Measurements from ENCODE around the gene RPL3.

RPL3 gene

DNA sequence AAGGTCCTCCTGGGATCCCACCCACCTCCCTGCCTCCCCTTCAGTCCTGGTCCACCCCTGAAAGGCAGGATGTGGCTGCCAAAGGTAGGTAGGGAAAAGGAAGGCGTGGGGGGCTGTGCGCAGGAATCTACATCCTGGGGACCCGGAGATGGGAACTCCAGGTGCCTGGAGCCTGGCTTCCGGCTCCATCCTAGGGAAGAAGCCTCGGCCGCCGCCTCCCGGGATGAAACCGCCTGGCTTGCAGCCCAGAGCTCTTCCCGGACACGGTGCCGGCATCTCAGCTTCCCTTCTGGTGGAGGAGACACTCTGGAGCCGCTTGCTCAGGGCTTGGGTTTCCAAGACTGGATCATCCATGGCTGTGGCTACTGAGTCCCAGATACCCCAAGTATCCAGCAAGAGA lies 41.4 kb downstream of the RPL3 start:
- no peak overlapping the region for H3K4me3 ChIP-seq (ENCODE audit: low read length)
- TF ChIP-seq ZNF274 (IDR thresholded peaks at IDR 0.05; ENCODE audit: low read depth, low read length), result no peak

DNA sequence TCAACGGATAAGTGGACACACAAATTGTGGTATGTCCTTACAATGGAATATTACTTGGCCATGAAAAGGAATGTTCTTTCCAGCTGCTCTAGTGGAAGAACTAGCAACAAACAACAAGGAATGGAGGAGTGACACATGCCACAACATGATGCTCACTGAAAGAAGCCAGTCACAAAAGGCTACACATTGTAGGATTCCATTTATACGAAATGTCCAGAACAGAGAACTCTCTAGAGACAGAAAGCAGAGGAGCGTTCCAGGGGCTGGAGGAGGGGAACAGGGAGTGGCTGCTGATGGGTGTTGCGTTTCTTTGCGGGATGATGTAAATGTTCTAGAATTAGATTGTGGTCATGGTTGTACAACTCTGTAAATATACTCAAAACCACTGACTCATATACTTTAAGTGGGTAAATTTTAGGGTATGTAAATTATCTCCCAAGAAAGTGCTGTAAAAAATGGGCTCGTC lies 42.2 kb downstream of the RPL3 start:
- no peak overlapping the region for H3K4me3 ChIP-seq (ENCODE audit: low read length)
- no peak for TF ChIP-seq ZNF274 (IDR thresholded peaks at IDR 0.05; ENCODE audit: low read depth, low read length)

DNA sequence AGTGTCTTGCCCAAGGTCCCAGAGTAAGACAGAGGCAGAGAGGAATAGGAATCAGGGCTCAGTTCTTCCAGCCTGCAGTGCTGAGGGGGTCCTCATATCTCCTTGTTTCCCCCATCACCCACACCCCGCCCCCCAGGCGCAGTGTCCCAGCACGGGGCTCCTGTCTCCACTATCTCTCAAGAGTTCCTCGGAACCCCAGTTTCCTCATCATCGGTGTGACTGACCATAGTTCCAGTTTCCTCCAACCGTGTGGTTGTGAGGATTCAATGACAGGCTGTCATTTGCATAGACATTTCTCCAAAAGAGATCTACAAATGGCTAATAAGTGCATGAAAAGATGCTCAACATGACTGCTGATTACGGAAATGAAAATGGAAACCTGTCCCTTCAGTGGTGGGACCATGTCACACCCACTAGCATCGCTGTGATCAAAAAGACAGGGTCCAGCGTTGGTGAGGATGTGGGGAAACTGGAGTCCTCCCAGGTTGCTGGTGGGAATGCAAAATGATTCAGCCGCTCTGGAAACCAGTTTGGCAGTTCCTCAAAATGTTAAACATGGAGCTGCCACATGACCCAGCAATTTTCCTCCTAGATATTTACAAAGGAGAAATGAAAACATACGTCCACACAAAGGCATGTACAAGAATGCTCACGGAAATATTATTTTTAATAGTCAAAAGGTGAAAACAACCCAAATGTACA lies 42.8 kb downstream of the RPL3 start:
- H3K4me3 ChIP-seq (ENCODE audit: low read length), result no peak overlapping the region
- no peak for TF ChIP-seq ZNF274 (IDR thresholded peaks at IDR 0.05; ENCODE audit: low read depth, low read length)

DNA sequence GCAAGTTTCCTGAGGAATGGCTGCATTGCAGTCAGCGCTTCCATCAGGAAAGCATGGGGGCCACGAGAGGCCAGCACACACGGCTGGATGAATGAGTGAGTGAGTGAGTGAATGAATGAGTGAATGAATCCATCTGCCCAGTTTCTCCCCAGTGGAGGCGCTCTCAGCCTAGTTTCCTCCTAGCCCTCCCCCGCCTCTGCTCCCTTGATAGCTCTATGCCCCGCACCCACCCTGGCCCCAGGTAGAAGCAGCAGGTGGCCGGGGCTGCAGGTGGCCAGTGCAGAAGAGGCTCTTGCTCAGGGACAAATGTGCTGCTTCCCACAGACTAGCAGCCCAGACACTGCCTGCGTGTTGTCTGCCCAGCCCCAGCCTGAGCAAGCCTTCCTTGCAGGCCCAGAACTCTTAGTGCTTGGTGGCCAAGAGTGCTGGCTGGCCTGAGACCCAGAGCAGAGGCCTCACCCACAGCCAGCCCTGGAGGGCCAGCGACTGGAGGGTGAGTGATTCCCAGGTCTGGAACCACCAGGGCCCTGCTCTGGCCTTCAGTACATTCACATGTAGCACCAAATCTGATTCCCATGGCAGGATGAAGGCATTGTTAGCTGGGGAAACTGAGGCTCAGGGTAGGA lies 43.5 kb downstream of the RPL3 start:
- TF ChIP-seq ZNF274 (IDR thresholded peaks at IDR 0.05; ENCODE audit: low read depth, low read length), result no peak
- no peak overlapping the region for H3K4me3 ChIP-seq (ENCODE audit: low read length)

DNA sequence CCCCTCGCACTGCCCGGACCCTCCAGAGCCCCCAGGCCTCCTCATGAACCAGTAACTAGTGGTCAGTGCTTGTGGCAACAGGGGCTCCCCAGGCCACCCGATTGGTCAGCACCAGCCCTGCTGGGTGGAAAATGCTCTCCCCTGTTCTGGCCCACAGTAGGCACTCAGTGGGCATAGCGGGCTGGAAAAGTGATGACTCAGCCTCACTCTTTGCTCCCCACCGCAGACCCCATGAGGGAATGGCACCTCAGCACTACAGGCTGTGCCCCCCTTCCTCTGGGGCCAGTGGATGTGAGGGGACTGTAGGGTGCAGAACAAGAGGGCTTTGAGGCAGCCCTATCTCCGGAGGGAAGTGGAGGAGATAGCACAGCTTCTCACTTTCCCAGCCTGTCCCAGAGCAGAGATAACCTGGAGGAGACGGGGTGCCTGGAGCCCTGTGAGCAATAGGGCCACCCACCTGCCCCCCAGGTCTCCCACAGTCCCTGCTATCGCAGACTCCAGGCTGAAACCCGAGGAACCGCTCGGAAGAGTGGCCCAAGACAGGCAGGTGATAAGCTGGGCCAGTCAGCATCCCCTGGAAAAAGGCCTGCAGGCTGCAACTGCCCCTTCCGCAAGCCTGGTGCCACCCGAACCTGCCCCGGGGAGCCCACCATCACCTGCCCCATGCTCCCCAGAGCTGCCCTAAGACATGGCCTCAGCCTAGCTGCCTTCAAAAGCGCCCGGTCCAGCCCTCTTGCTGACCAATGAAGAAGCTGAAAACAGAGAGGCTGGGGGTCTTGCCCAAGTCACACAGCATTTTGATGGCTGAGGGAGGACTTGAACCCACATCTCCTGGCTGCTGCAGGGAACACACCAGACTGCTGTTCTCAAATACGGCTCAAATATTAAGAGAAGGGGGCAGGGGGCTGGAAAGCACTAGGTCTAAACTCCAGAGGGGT lies 45.2 kb downstream of the RPL3 start:
- TF ChIP-seq ZNF274 (IDR thresholded peaks at IDR 0.05; ENCODE audit: low read depth, low read length), result no peak
- no peak overlapping the region for H3K4me3 ChIP-seq (ENCODE audit: low read length)

DNA sequence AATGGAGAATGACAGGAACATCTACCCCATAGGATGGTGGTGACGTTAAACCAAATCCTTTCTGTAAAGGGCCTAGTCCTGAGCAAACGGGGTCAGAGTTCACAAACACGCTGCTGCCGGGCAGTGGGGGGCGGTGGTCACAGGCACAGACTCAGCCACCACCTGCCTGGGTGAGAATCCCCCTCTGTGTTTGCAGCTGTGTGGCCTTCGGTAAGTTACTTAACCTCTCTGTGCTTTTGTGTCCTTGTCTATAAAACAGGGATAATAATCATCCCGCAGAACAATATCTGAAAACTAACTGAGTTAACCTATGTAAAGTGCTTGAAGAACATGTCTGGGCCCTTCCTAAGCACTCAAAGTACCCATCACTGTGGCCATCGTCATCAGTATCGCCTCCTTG lies 48.6 kb downstream of the RPL3 start:
- TF ChIP-seq ZNF274 (IDR thresholded peaks at IDR 0.05; ENCODE audit: low read depth, low read length), result no peak
- H3K4me3 ChIP-seq (ENCODE audit: low read length), result no peak overlapping the region

DNA sequence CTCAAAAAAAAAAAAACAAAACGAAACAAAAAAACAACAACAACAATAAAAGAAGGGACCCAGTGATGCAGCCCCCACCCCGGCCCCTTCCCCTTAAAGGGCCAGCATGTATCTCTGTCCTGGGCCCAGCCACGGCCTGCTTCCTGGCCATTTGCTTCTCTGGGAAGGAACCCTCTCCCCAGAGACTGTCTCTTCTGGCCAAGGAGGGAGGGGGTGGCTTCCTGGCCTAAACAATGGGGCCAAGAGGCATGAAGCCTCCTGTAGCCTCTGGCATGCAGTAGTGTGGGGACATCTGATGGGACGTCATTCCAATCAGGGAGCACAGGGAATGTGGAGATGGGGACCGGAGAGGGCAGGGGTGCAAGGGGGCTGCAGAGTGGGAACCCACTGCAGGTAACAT lies 49.1 kb downstream of the RPL3 start:
- H3K4me3 ChIP-seq (ENCODE audit: low read length), result no peak overlapping the region
- TF ChIP-seq ZNF274 (IDR thresholded peaks at IDR 0.05; ENCODE audit: low read depth, low read length), result no peak

DNA sequence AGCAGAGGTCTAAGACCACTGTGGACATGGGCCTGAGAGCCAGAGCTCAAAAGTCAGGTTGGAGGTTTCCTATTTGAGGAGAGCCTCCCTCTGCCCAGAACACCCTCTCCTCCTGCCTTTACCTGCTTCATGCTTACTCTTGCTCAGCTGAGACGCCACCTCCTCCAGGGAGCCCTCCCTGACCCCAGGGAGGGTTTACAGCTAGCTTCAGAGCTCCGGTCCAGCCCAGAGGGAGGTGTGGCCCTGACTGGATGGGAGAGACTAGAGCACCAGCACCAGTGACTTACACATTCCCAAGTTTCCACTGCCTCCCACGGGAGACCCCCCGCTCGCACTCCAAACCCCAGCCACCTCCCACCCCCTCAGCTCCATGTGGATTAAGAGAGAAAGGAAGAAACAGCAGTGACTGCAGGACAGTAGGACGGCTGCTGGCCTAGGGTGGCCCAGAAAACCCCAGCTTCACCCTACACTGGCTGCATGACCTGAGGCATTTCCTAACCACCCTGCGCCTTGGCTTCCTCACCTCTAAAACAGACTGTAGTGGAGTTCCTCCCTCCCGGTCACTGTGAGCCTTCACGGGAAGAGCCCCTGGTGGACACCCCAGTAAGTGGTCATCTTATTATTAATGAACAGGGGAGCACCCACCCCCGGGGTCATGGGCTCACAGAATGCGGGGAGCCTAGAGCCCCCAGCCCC lies 50.2 kb downstream of the RPL3 start:
- no peak overlapping the region for H3K4me3 ChIP-seq (ENCODE audit: low read length)
- TF ChIP-seq ZNF274 (IDR thresholded peaks at IDR 0.05; ENCODE audit: low read depth, low read length), result no peak

DNA sequence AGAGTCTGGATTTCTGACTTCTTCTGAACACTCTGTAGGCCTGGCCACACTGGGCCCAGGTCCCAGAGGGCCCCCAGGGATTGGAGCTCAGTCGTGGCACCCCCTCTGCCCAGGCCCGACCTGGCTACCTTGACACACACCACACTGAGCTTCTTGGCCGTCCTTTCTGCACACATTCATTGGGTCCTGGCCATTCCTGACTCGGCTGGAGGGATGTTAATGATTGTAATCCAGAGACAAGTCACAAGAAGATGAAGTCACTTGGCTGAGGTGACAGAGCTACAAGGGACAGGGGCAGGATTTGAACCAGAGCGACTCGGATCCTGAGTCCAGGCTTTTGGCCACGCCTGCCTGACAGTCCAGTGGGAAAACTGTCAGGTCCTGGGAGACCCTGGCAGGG lies 50.8 kb downstream of the RPL3 start:
- no peak for TF ChIP-seq ZNF274 (IDR thresholded peaks at IDR 0.05; ENCODE audit: low read depth, low read length)
- no peak overlapping the region for H3K4me3 ChIP-seq (ENCODE audit: low read length)

DNA sequence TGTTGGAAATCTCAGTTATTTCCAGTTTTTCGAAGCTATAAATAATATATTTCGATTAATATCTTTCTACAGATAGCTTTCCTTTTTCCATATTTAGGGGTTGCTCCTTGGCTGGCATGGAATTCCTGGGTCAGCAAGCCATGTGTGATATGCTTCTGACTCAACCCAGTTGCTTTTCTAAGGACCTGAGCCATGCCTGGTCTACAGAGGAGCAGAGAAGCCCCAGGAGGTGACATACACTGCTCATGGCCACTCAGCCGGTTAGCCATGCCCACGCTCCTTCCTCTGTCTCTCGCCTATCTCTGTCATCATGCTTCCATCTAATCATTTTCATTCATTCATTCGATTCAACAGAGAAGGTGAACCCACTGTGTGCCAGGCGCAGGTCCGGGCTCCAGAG lies 51.4 kb downstream of the RPL3 start:
- H3K4me3 ChIP-seq (ENCODE audit: low read length), result no peak overlapping the region
- TF ChIP-seq ZNF274 (IDR thresholded peaks at IDR 0.05; ENCODE audit: low read depth, low read length), result no peak

DNA sequence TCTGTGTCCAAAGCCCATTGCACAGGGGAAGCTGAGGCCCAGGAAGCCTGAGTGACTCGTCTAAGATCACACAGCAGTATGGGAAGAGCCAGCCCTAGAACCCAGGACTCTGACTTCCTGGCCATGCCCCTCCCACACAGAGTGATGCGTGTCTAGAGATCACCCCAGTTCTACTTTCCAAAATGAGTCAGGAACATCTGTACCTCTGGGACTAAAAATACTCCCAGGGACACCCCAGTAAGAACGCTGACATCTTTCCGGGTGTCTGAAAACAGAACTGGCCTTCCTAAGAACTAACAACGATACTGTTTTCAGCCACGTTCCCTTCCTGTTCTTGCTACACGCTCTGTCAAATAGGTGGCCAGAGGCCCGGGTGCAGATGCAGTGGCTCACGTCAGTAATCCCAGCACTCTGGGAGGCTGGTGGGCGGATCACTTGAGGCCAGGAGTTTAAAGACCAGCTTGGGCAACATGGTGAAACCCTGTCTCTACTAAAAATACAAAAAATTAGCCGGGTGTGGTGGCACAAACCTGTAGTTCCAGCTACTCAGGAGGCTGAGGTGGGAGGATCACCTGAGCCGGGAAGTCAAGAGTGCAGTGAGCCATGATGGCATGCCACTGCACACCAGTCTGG lies 52.9 kb downstream of the RPL3 start:
- no peak overlapping the region for H3K4me3 ChIP-seq (ENCODE audit: low read length)
- no peak for TF ChIP-seq ZNF274 (IDR thresholded peaks at IDR 0.05; ENCODE audit: low read depth, low read length)

DNA sequence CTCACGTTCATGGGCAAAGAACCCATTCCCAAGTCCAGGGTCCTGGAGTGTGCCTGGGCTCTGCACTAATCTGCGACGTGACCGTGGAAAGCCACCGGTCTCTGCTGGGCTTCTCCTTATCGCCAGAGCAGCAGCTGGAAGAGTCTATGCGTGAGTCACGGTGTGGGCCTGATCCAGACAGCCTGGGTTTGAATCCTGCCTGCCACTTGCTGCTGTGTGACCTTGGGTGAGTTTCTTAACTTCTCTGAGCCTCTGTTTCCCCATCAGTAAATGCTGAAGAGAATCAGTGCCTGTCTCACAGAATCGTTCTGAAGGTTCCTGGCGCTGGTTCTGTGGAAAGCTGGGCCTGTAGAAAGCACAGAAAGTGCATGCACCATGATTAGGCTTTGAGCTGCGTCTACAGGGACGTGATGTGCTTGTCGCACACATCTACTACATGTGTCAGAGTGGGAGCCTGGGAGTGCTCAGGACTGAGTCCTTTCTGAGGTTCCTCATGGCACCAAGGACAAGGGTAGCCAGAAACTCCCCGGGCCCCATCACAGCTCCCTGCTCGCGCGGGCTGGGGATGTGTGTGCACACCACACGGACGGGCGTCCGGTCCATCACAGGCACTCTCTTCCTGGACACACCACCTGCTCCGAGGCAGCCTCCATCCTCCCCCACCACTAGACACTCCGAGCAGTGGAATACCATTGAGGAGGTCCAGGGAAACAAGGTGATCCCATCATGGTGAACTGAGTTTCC lies 54.1 kb downstream of the RPL3 start:
- H3K4me3 ChIP-seq (ENCODE audit: low read length), result no peak overlapping the region
- no peak for TF ChIP-seq ZNF274 (IDR thresholded peaks at IDR 0.05; ENCODE audit: low read depth, low read length)

Measured in GM08714 (cell line).